HepG2 (cell line): ENCODE data around the gene ENSA. TPM values are rescaled to one million over a fixed set of nuclear protein-coding genes. Genes with fewer than 3 reads are reported as not detected.

Experiments
- AGO2 ChIP-seq: fragments of 200-400 bp; formaldehyde crosslinking; optimal IDR thresholded peaks from 2 replicates; pipeline ENCODE3; 2017; ENCODE audit warnings: mild to moderate bottlenecking, low read depth, low read length, moderate library complexity
- BORCS8-MEF2B ChIP-seq: sonication (generic); formaldehyde crosslinking; IDR thresholded peaks from 2 replicates; pipeline ENCODE4 v1.8.0; 2022; ENCODE audit warnings: mild to moderate bottlenecking, missing genetic modification reagents
- DZIP1 ChIP-seq: sonication (generic); formaldehyde crosslinking; IDR thresholded peaks from 2 replicates; pipeline ENCODE4 v1.5.0; 2020; ENCODE audit warnings: mild to moderate bottlenecking, missing genetic modification reagents
- GABPA ChIP-seq, 2 experiments: IDR thresholded peaks; 2 replicates each; pipeline ENCODE4 v1.6.1; 2011 to 2016; ENCODE audit warnings: low read depth in 2 of 2, low read length in 1 of 2, missing biosample characterization in 1 of 2, missing genetic modification characterization in 1 of 2
- HNRNPL ChIP-seq: fragments of 200-400 bp; formaldehyde crosslinking; IDR thresholded peaks from 2 replicates; pipeline ENCODE4 v1.6.1; 2017; ENCODE audit warnings: mild to moderate bottlenecking, low read depth, low read length
- MATR3 ChIP-seq: sonication (generic); formaldehyde crosslinking; IDR thresholded peaks from 2 replicates; pipeline ENCODE4 v1.4.0; 2020; ENCODE audit warnings: missing genetic modification reagents
- NCOA2 ChIP-seq: sonication (generic); formaldehyde crosslinking; IDR thresholded peaks from 2 replicates; pipeline ENCODE4 v1.8.0; 2022; ENCODE audit warnings: inconsistent platforms
- SNAPC2 ChIP-seq: sonication (generic); formaldehyde crosslinking; IDR thresholded peaks from 2 replicates; pipeline ENCODE4 v1.8.1; 2022; ENCODE audit warnings: mild to moderate bottlenecking, missing genetic modification reagents
- TFDP1 ChIP-seq: IDR thresholded peaks from 2 replicates; pipeline ENCODE4 v1.6.1; 2016; ENCODE audit warnings: missing compliant biosample characterization, missing genetic modification reagents, borderline replicate concordance
- TSC22D2 ChIP-seq: sonication (generic); formaldehyde crosslinking; IDR thresholded peaks from 2 replicates; pipeline ENCODE4 v1.5.1; 2020; ENCODE audit warnings: missing genetic modification reagents, mild to moderate bottlenecking, borderline replicate concordance
- WIZ ChIP-seq: sonication (generic); formaldehyde crosslinking; IDR thresholded peaks from 2 replicates; pipeline ENCODE4 v1.5.1; 2020; ENCODE audit warnings: mild to moderate bottlenecking, missing genetic modification reagents
- XRCC5 ChIP-seq: fragments of 200-400 bp; formaldehyde crosslinking; optimal IDR thresholded peaks from 2 replicates; pipeline ENCODE3; 2017; ENCODE audit warnings: mild to moderate bottlenecking, low read length
- ZNF235 ChIP-seq: sonication (generic); formaldehyde crosslinking; IDR thresholded peaks from 2 replicates; pipeline ENCODE4 v1.8.1; 2023; ENCODE audit warnings: mild to moderate bottlenecking, missing genetic modification reagents, borderline replicate concordance
- ZNF367 ChIP-seq: sonication (generic); formaldehyde crosslinking; IDR thresholded peaks from 2 replicates; pipeline ENCODE4 v1.4.0; 2020; ENCODE audit warnings: missing genetic modification reagents, borderline replicate concordance
- ZNF382 ChIP-seq: sonication (generic); formaldehyde crosslinking; IDR thresholded peaks from 2 replicates; pipeline ENCODE4 v1.5.0; 2020; ENCODE audit warnings: missing genetic modification reagents, mild to moderate bottlenecking, borderline replicate concordance
- ZNF556 ChIP-seq: sonication (generic); formaldehyde crosslinking; IDR thresholded peaks from 2 replicates; pipeline ENCODE4 v1.4.0; 2020; ENCODE audit warnings: mild to moderate bottlenecking, missing genetic modification reagents, borderline replicate concordance
- ZNF800 ChIP-seq: sonication (generic); formaldehyde crosslinking; IDR thresholded peaks from 2 replicates; pipeline ENCODE4 v1.4.0; 2020; ENCODE audit warnings: missing genetic modification reagents
- ZSCAN25 ChIP-seq: sonication (generic); formaldehyde crosslinking; IDR thresholded peaks from 2 replicates; pipeline ENCODE4 v1.8.0; 2022; ENCODE audit warnings: mild to moderate bottlenecking, missing genetic modification reagents
- polyA plus RNA-seq, 8 experiments: library from polyadenylated mRNA; depleted of rRNA in 3 of 8; stranded (reverse) in 7 of 8; unstranded in 1 of 8; fragments of >200 nt; fragmentation: Illumina TruSeq in 4 of 8; extraction: Trizol in 4 of 8; gene quantifications; 2 replicates each; pipeline versions ENCODE4 v1.2.1 to v1.2.3, GENCODE V29; 2011 to 2016; ENCODE audit warnings: low read depth in 4 of 8, missing spikeins in 1 of 8, mixed read lengths in 1 of 8; ENCODE audit not compliant: insufficient read depth in 1 of 8
- total RNA-seq, 5 experiments: library from RNA; depleted of rRNA; stranded (reverse); fragments of >200 nt; fragmentation: Illumina TruSeq; extraction: Trizol; gene quantifications; 2 replicates each; pipeline ENCODE4 v1.2.3, GENCODE V29; 2016; ENCODE audit warnings: low read depth in 1 of 5
- TF ChIP-seq, protein P1 (sequence below): sonication (generic); formaldehyde crosslinking; IDR thresholded peaks from 2 replicates; pipeline ENCODE4 v1.5.1; 2020; ENCODE audit warnings: missing genetic modification reagents, mild to moderate bottlenecking, borderline replicate concordance

Gene ENSA
- total and polyA plus RNA-seq, 2 of the 13 experiments (the other 11 are each of a cell fraction or from before 2014, with no cell fraction given) = 54.5 to 111 TPM

GRCh38 chr1:150629115-150629928 lies at the start of gene ENSA (continued):
- peak; percentile 43; the same call in 1 of the 2 replicates for TF ChIP-seq TFDP1
- no peak for TF ChIP-seq GABPA (IDR thresholded peaks at IDR 0.05; ENCODE audit: low read depth, low read length)
- TF ChIP-seq GABPA (CRISPR knock-in tag; IDR thresholded peaks at IDR 0.05; ENCODE audit: low read depth) = no peak; the same call in none of the 2 replicates
- TF ChIP-seq TSC22D2 = peak; percentile 35; the same call in 1 of the 2 replicates
- TF ChIP-seq ZNF556 (CRISPR knock-in tag) = no peak
- no peak for TF ChIP-seq ZNF235
- TF ChIP-seq WIZ = no peak; the same call in 1 of the 2 replicates
- TF ChIP-seq SNAPC2 (CRISPR knock-in tag) = no peak
- no peak for TF ChIP-seq XRCC5
- no peak for TF ChIP-seq ZNF367 (CRISPR knock-in tag)
- no peak for TF ChIP-seq DZIP1 (CRISPR knock-in tag)
- TF ChIP-seq NCOA2 = no peak
- TF ChIP-seq ZSCAN25 (CRISPR knock-in tag) = peak; percentile 86
- no peak for TF ChIP-seq MATR3 (CRISPR knock-in tag)
- TF ChIP-seq AGO2 = peak; percentile 59
- TF ChIP-seq HNRNPL = peak; percentile 22; the same call in 1 of the 2 replicates
- TF ChIP-seq ZNF800 (CRISPR knock-in tag) = 0 out of 2 replicates have a peak, but pooled peaks have one; percentile 33
- peak; percentile 49; the same call in 1 of the 2 replicates for TF ChIP-seq BORCS8-MEF2B (CRISPR knock-in tag)
- TF ChIP-seq ZNF382 (CRISPR knock-in tag) = no peak
- TF ChIP-seq, protein P1, sequence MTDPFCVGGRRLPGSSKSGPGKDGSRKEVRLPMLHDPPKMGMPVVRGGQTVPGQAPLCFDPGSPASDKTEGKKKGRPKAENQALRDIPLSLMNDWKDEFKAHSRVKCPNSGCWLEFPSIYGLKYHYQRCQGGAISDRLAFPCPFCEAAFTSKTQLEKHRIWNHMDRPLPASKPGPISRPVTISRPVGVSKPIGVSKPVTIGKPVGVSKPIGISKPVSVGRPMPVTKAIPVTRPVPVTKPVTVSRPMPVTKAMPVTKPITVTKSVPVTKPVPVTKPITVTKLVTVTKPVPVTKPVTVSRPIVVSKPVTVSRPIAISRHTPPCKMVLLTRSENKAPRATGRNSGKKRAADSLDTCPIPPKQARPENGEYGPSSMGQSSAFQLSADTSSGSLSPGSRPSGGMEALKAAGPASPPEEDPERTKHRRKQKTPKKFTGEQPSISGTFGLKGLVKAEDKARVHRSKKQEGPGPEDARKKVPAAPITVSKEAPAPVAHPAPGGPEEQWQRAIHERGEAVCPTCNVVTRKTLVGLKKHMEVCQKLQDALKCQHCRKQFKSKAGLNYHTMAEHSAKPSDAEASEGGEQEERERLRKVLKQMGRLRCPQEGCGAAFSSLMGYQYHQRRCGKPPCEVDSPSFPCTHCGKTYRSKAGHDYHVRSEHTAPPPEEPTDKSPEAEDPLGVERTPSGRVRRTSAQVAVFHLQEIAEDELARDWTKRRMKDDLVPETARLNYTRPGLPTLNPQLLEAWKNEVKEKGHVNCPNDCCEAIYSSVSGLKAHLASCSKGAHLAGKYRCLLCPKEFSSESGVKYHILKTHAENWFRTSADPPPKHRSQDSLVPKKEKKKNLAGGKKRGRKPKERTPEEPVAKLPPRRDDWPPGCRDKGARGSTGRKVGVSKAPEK = no peak
